ENCODE data around the gene CALD1.

The CALD1 gene

GRCh38 chr7:134829380-134829986 lies 50.0 kb downstream of the CALD1 start:
- Mint-ChIP-seq H3K27me3 (peaks cover 0 to 7% of the 10 kb centered on the region in 2 donors), H3K9me3 (no peaks in the 10 kb centered on the region), H3K27ac (no peak overlapping the region), H3K36me3 (ENCODE audit: insufficient read depth) (no peaks in the 10 kb centered on the region), H3K4me1 (ENCODE audit: low read depth in 2 of 2) (no peaks in the 10 kb centered on the region), H3K4me3 (no peak overlapping the region)
- DNase-seq (no peak), ATAC-seq (replicated peaks) (no peak)

- Mint-ChIP-seq H3K4me1 (ENCODE audit: low read depth in 2 of 2) (no peaks in the 10 kb centered on the region), H3K4me3 (no peak overlapping the region), H3K27me3 (peaks cover 0 to 7% of the 10 kb centered on the region in 2 donors), H3K9me3 (no peaks in the 10 kb centered on the region), H3K36me3 (ENCODE audit: insufficient read depth) (no peaks in the 10 kb centered on the region), H3K27ac (no peak overlapping the region)
- DNase-seq (no peak), ATAC-seq (replicated peaks) (no peak)
Measured at GRCh38 chr7:134831862-134832261, 52.4 kb downstream of the CALD1 start.

- no peak for DNase-seq
- no peaks in the 10 kb centered on the region for H3K36me3 Mint-ChIP-seq (ENCODE audit: insufficient read depth)
- peaks cover 0 to 7% of the 10 kb centered on the region in 2 donors for H3K27me3 Mint-ChIP-seq
- H3K9me3 Mint-ChIP-seq = no peaks in the 10 kb centered on the region
- H3K4me3 Mint-ChIP-seq = no peak overlapping the region
- ATAC-seq (replicated peaks) = no peak
- no peak overlapping the region for H3K27ac Mint-ChIP-seq
- no peaks in the 10 kb centered on the region for H3K4me1 Mint-ChIP-seq (ENCODE audit: low read depth in 2 of 2)
Measured at GRCh38 chr7:134832367-134832766, 52.9 kb downstream of the CALD1 start.

- Mint-ChIP-seq H3K4me1 (ENCODE audit: low read depth in 2 of 2) (no peaks in the 10 kb centered on the region), H3K4me3 (no peak overlapping the region), H3K27me3 (peaks cover 0 to 7% of the 10 kb centered on the region in 2 donors), H3K36me3 (ENCODE audit: insufficient read depth) (no peaks in the 10 kb centered on the region), H3K27ac (no peak overlapping the region), H3K9me3 (no peaks in the 10 kb centered on the region)
- DNase-seq = no peak
- ATAC-seq (replicated peaks) = no peak
Measured at GRCh38 chr7:134834689-134835462, 55.4 kb downstream of the CALD1 start.

GRCh38 chr7:134835463-134835823 lies 56.0 kb downstream of the CALD1 start:
- Mint-ChIP-seq H3K36me3 (ENCODE audit: insufficient read depth) (no peaks in the 10 kb centered on the region), H3K27me3 (peaks cover 0 to 7% of the 10 kb centered on the region in 2 donors), H3K4me1 (ENCODE audit: low read depth in 2 of 2) (no peaks in the 10 kb centered on the region), H3K4me3 (no peak overlapping the region), H3K9me3 (no peaks in the 10 kb centered on the region), H3K27ac (no peak overlapping the region)
- no peak for DNase-seq
- no peak for ATAC-seq (replicated peaks)

GRCh38 chr7:134836447-134836846 lies 57.0 kb downstream of the CALD1 start:
- Mint-ChIP-seq H3K27ac (no peak overlapping the region), H3K9me3 (no peaks in the 10 kb centered on the region), H3K4me3 (no peak overlapping the region), H3K27me3 (peaks cover 0 to 10% of the 10 kb centered on the region in 2 donors), H3K36me3 (ENCODE audit: insufficient read depth) (no peaks in the 10 kb centered on the region), H3K4me1 (ENCODE audit: low read depth in 2 of 2) (no peaks in the 10 kb centered on the region)
- ATAC-seq (replicated peaks) (no peak), DNase-seq (no peak)

GRCh38 chr7:134839298-134839697 lies 59.9 kb downstream of the CALD1 start:
- Mint-ChIP-seq H3K27me3 (peaks cover 6 to 12% of the 10 kb centered on the region in 2 donors), H3K9me3 (no peaks in the 10 kb centered on the region), H3K27ac (no peak overlapping the region), H3K36me3 (ENCODE audit: insufficient read depth) (no peaks in the 10 kb centered on the region), H3K4me3 (no peak overlapping the region), H3K4me1 (ENCODE audit: low read depth in 2 of 2) (no peaks in the 10 kb centered on the region)
- DNase-seq (no peak), ATAC-seq (replicated peaks) (no peak)

GRCh38 chr7:134842062-134842461 lies 62.6 kb downstream of the CALD1 start:
- H3K27ac Mint-ChIP-seq = no peak overlapping the region
- no peak for DNase-seq
- no peak for ATAC-seq (replicated peaks)
- no peaks in the 10 kb centered on the region for H3K36me3 Mint-ChIP-seq (ENCODE audit: insufficient read depth)
- H3K4me3 Mint-ChIP-seq = no peak overlapping the region
- peaks cover 12 to 26% of the 10 kb centered on the region in 2 donors for H3K27me3 Mint-ChIP-seq
- no peaks in the 10 kb centered on the region for H3K9me3 Mint-ChIP-seq
- no peaks in the 10 kb centered on the region for H3K4me1 Mint-ChIP-seq (ENCODE audit: low read depth in 2 of 2)

- Mint-ChIP-seq H3K27ac (no peak overlapping the region), H3K4me3 (no peak overlapping the region), H3K36me3 (ENCODE audit: insufficient read depth) (no peaks in the 10 kb centered on the region), H3K4me1 (ENCODE audit: low read depth in 2 of 2) (no peaks in the 10 kb centered on the region), H3K27me3 (peaks cover 12 to 29% of the 10 kb centered on the region in 2 donors), H3K9me3 (no peaks in the 10 kb centered on the region)
- DNase-seq (no peak), ATAC-seq (replicated peaks) (no peak)
Measured at GRCh38 chr7:134842886-134843430, 63.5 kb downstream of the CALD1 start.

GRCh38 chr7:134844200-134844599 lies 64.8 kb downstream of the CALD1 start:
- no peak for ATAC-seq (replicated peaks)
- DNase-seq = no peak
- H3K9me3 Mint-ChIP-seq = no peaks in the 10 kb centered on the region
- no peaks in the 10 kb centered on the region for H3K36me3 Mint-ChIP-seq (ENCODE audit: insufficient read depth)
- no peak overlapping the region for H3K4me3 Mint-ChIP-seq
- H3K27me3 Mint-ChIP-seq = peaks cover 12 to 29% of the 10 kb centered on the region in 2 donors
- H3K27ac Mint-ChIP-seq = no peak overlapping the region
- H3K4me1 Mint-ChIP-seq (ENCODE audit: low read depth in 2 of 2) = no peaks in the 10 kb centered on the region

GRCh38 chr7:134845461-134845860 lies 66.0 kb downstream of the CALD1 start:
- no peak for ATAC-seq (replicated peaks)
- Mint-ChIP-seq H3K4me1 (ENCODE audit: low read depth in 2 of 2) (no peaks in the 10 kb centered on the region), H3K4me3 (no peak overlapping the region), H3K36me3 (ENCODE audit: insufficient read depth) (no peaks in the 10 kb centered on the region), H3K27ac (no peak overlapping the region), H3K9me3 (no peaks in the 10 kb centered on the region), H3K27me3 (peaks cover 12 to 29% of the 10 kb centered on the region in 2 donors)
- DNase-seq = no peak

GRCh38 chr7:134847851-134848588 lies 68.6 kb downstream of the CALD1 start:
- ATAC-seq (replicated peaks) = no peak
- Mint-ChIP-seq H3K4me3 (no peak overlapping the region), H3K27ac (no peak overlapping the region), H3K36me3 (ENCODE audit: insufficient read depth) (no peaks in the 10 kb centered on the region), H3K27me3 (peaks cover 0 to 24% of the 10 kb centered on the region in 2 donors), H3K4me1 (ENCODE audit: low read depth in 2 of 2) (no peaks in the 10 kb centered on the region), H3K9me3 (no peaks in the 10 kb centered on the region)
- DNase-seq = no peak

GRCh38 chr7:134850066-134850465 lies 70.6 kb downstream of the CALD1 start:
- ATAC-seq (replicated peaks) (no peak), DNase-seq (no peak)
- Mint-ChIP-seq H3K27me3 (peaks cover 0 to 17% of the 10 kb centered on the region in 2 donors), H3K4me1 (ENCODE audit: low read depth in 2 of 2) (no peaks in the 10 kb centered on the region), H3K27ac (no peak overlapping the region), H3K9me3 (no peaks in the 10 kb centered on the region), H3K4me3 (no peak overlapping the region), H3K36me3 (ENCODE audit: insufficient read depth) (no peaks in the 10 kb centered on the region)

Measured in effector memory CD8-positive, alpha-beta T cell (primary cell).